ENCODE measurements around the gene MTHFR.
"Not testable (repeated sequence)": the region's sequence is repeated elsewhere in the genome, so short reads cannot be mapped to it uniquely, and the experiment has no call there.

The MTHFR gene

DNA sequence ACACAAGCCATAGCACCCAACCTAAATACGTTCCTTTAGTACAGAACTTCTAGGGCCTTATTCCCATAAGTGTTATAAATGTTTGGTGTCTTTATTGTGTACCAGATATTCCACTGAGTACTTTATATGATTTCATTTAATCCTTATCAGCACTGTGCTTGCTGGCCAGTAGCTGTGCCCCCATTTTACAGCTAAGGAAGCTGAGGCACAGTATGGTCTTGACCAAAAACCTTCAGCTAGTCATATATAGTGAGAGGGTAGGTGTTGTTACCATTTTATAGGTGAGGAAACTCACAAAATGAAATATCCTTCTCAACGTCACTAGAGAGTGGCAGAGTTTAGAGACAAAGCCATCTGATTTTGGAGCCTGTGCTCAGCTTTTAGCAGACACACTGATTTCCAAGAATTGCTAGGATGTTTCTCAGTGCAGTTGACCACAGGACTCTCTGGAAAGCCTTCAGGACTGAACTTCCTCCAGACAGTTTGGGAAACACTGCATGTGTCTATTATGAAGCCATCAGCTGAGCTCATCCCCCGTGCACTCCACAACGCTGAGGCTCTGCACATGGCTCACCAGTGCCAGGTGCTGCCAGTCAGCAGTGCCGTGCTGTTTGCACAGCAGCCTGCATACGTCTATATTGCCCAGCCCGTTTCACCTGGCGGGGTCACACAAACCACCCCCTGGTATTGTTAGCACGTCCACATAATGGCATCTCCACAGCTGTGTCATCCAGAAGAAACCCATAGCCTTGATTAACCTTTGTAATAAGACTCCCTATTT lies 26.4 kb upstream of the MTHFR start:
- DNase-seq = no peak

DNA sequence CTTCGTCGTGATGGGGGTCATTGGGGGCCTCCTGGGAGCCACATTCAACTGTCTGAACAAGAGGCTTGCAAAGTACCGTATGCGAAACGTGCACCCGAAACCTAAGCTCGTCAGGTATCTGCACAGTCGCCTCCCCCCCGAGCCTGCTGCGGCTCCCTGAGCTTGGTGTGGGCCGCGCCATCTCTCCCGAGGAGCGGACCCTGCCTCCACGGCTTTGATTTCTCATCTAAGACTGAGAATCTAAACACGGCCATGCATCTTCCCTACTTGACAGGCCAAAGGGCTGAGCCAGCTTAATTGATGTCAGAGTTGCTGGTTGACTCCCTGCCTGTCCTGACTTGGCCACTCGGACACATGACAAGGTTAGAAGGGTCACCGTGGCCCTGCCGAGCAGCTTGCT lies 22.7 kb upstream of the MTHFR start:
- no peak for DNase-seq

DNA sequence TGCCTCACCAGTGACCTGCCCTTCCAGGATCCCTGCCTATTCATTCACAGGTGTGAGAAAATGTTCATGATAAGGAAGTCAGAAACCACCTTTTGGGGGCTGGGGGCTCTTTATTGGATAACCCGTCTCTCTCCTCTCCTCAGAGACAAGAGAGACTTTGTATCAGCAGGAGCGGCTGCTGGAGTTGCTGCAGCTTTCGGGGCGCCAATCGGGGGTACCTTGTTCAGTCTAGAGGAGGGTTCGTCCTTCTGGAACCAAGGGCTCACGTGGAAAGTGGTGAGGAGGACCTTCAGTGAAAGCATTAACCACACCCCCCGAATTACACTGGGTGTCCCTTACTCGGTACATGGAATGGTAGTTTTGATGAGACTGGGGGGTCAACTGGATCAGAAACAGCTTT lies 21.2 kb upstream of the MTHFR start:
- DNase-seq = no peak

DNA sequence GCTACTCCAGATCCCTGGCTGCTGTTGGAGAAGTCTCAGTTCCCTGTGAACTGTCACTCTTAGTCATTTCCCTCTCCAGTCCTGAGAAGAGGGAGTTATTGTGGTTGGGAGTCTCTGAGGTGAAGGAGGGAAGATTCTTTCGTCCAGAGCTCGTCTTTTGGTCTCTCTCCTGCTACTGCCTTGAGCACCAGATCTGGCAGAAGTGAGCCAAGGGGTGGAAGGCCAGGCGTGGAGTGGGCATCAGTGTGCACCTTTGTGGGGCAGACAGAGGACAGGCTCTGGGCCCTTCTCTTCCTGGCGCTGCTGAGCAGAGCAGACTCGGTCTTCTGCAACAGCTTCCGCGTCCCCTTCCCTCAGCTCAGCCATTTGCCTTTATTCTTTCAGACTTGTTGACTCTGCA lies 19.4 kb upstream of the MTHFR start:
- no peak for DNase-seq

DNA sequence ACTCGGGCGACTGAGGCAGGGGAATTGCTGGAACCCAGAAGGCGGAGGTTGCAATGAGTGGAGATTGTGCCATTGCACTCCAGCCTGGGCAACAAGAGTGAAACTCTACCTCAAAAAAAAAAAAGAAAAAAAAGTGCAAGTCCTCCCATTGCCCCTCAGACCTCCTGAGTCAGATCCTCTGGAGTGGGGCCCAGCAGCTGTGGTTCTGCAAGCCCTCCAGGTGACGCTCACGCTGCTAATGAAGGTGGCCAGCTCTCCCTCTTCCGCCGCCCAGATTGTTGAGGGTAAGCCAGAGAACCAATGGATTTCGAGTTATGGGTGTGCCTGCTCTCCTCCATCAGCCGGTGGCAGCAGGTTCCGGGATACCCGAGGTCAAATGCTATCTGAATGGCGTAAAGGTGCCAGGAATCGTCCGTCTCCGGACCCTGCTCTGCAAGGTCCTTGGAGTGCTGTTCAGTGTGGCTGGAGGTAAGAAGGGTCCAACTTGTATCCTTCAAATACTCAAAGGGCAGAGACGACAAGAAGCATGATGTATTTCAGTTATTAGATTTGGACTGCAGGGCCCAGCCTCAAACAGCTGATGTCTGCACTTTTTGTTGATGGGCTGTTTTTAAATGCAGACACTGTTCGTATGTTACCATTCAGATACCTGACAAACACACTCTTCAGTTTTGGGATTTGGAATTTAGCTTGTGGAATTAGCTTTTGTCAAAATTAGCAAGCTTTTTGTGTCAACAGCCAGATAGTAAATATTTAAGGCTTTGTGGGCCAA lies 17.8 kb upstream of the MTHFR start:
- DNase-seq = no peak

DNA sequence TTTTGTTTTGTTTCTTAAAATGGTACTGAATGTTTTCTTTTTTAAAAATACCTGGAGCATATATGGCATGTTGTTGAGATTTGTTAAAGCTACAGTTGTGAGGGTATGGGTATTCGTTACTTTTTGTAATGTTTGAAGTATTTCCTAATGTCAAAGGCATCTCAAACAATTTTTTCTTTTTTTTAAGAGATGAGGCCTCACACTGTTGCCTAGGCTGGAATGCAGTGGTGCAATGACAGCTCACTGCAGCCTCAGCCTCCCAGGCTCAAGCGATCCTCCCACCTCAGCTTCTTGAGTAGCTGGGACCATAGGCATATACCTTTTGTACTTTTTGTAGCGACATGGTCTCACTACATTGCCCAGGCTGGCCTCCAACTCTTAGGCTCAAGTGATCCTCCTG lies 16.3 kb upstream of the MTHFR start:
- DNase-seq = no peak

DNA sequence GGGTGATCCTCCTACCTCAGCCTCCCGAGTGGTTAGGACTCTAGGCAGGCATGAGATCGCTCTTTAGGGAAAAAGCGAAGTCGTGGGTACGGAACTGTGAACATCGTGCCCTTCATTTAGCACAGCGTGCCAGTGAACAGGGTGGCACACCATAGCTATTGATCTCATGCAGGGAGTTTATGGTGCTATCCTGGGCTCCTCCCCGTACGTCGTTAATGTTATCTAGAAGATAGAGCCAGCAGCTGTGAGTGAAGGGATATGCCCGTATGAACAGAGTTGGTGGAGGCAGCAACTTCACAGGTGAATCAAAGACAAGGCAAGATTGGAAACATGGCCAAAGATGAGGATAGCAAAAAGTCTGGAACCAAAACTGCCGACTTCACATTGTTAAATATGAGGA lies 11.4 kb upstream of the MTHFR start:
- DNase-seq = no peak

DNA sequence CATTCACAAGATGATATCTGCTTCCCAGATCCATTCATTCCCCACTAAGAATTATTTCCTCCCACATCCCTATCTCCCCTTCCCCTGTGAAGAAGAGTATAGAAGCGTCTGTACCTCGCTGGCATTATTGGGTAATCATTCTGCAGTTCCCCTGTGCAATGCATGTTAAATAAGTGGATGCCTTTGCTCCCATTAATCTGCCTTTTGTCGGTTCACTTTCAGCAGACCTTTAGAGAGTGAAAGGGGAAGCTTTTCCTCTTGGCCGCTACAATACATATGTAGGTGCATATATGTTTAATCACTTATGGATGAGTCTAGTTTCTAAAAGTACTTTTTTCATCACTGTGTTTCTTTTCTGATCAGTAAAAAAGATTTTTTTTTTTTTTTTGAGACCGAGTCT lies 7.3 kb upstream of the MTHFR start:
- DNase-seq = no peak

DNA sequence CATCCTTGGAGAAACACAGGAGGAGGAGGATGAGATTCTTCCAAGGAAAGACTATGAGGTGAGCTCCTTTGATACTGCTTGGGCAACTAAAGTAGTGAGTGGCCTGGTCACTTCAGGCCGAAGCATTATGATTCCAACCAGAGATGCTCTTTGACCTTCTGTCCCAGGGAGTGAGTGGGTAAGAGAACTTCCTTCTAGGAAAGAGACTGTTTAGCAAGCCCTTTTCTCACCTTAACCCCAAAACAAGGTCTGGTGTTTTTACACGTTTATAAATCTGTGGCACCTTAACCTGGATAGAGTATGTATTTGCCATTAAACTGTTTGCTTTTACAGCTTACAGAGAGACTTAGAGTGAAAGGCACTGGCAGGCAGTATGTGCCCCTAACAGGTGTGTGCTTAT lies 1.4 kb upstream of the MTHFR start:
- no peak for DNase-seq

DNA sequence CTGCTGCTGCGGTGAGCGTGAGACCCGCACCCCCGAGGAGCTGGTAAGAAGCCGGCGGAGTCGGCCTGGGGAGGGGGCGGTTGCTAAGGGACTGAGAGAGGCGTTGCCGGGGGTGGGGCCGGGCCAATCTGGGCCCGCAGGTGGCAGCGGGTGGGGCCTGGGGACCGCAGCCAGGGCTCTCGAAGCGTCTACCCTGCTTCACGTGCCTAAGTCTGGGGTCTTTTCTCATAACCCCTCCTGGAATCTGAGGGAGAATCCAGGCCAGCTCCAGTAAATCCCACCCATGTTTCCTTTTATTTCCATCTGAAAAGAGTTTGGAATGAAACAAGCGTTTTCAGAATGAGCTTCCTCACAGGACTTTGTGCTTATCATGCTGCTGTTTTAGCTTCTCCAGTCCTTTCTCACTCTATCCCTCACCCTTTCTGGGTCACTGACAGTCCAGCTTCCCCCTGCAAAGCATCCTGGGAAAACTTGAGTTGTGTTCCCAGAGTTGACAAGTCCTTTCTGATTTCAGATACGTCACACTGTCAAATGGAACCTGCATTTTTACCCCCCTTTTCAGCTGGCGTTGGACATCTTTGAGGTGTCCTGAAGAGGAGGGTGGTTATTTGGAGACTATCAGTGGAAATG lies 658 bp upstream of the MTHFR start:
- DNase-seq = no peak

DNA sequence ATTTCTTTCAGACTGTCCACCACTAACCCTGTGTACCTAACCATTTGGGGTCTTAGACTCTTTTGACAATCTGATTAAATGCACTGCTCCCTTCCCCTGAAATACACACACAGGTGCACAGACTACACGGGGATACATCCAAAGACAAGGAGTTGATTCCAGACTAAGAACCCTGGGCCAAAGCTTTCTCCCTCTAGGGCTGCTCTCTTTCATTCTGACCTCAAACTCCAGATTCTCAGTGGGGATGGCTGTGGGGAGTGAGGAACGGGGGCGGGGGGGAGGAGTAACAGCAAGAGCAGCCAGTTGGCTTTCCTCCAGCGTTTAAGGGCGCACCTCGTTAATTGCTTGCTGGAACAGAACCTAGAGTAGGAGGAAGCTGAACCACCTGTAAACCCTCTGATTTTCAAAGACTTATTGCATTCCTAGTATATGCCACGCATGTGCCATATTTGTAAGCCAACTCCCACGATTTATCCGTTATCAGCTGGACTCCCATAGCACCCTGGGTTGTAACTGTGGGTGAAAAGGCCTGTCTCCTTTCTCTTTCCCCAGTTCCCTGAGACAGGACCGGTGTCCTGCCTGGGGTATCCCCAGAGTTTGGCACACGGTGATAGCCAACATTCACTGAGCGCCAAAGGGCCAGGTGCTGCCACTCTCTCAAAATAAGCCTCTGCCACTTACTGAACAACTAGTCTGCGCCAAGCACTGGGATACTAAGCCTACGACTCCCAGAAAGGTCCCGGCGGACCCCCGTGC lies 920 bp downstream of the MTHFR start:
- DNase-seq = peak; percentile 47

DNA sequence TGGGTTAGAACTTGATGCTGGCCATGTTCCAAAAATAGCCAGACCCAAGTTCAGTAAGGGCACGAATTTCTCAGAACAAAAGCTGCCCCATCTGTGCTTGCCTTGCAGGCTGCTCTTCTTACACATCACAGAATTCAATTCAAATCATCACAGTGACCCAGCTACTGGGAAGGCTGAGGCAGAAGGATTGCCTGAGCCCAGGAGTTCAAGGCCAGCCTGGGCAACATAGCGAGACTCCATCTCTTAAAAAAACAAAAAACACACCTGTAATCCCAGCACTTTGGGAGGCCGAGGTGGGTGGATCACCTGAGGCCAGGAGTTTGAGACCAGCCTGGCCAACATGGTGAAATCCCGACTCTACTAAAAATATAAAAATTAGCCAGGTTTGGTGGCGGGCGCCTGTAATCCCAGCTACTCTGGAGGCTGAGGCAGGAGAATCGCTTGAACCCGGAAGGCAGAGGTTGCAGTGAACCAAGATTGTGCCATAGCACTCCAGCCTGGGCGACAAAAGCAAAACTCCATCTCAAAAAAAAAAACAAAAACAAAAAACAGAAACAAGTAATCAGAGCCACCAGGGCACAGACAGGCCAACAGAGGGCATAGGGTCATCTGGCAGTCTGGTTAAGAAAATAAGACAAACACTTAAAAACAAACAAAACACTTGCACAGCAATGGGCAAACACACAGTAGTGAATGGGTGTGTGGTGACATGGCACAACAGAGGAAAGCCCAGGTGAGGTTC lies 1.7 kb downstream of the MTHFR start:
- not testable (repeated sequence) for DNase-seq

DNA sequence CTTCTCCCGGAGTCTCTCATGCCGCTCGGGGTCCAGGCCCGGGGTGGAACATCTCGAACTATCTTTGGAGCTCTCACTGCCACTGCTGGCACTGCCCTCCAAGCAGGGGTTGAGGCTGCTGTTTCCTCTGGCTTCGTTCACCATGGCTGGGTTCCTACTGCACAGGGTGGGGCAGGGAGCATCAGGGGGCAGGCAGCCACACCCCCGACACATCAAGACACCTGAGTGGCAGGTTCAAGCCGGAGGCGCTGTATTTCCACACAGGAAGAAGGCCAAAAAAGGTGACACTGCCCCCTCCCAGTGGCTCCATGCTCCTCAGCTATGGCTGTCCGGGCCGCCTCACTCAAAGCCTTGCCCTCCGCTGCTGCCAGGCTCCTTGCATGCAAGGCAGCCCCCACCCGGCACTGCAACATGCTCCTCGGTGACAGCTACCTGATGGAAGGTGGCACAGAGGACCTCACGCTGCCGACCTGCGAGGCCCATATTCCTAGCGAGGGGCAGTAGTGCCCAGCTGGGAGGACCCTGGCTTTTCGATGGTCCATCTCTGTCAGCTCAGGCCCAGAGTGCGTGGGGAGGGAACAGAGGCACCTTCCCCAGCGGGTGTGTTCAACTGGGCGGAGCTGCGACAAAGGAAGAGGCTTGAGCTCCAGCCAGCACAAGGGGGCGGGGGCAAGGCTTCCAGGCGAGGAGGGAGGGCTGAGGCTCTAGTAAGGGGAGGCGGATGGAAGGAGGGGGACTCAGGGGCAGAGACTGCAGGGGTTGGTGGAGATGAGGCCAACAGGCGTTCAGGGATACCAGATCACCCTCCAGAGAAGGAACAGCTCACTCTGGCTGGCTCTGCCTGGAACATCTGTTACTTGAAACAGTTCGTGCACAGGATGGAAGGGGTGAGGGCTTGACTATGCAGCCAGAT lies 2.5 kb downstream of the MTHFR start:
- DNase-seq = peak; percentile 85

DNA sequence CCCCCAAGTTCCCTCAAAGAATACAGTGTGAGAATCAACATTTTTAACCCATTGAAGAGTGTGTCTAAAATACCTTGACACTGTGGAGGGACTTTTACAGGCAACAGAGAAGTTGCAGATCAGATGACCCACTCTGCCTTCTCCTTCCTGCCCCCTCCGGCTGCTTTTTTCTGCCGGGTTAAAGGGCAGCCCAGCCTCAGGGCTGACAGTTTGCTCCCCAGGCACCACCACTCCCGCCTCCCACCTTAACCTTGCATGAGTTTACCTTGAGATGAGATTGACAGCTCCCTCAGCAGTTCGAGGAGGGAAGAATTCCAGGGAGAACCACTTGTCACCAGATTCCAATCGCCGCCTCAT lies 3.2 kb downstream of the MTHFR start:
- DNase-seq = no peak

DNA sequence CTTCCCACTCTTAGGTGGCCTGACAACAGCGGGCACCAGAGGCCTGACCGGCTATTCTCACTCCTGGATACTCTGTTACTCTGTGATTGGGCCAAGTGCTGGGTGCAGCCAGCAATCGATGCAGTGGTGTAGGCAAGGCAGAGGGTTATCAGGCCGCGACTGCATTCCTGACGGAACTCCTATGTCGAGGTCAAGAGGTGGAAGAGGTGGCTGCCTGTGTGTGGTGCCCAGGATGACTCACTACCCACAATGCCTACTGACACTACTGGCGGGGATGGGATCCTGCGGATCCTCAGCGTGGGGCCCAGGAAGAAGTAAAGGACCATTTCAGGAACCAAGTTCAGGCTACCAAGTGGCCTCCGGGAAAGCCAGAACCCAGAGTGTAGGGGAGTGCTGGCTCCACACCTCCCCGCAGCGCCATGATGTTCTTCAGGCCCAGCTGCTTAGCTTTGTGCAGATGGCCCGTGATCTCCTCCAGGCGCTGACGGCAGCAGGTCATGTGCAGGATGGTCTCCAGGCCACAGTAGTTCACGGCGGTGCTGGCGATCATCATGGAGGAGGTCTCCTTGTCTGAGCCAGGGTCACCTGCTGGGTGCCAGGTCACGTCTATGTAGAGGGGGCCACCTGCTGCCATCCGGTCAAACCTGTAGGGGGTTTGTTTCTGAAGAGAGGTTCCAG lies 4.9 kb downstream of the MTHFR start:
- no peak for DNase-seq

DNA sequence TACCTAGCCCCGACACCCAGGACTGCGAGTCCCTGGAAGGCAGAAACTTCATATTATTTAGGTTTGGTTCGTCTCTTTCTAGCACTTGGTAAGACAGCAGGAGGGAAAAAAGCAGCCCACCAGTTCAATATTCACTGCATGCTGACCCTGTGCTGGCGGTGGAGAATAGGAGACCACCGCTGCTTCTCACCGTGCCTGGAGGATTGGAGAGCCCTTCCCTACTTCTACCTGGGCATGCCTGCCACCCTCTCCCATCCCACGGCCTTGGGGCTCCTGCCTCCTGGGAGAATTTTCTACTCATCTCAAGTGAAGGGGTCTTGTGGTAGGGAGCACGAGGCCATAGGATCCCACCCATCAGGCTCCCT lies 5.4 kb downstream of the MTHFR start:
- no peak for DNase-seq

DNA sequence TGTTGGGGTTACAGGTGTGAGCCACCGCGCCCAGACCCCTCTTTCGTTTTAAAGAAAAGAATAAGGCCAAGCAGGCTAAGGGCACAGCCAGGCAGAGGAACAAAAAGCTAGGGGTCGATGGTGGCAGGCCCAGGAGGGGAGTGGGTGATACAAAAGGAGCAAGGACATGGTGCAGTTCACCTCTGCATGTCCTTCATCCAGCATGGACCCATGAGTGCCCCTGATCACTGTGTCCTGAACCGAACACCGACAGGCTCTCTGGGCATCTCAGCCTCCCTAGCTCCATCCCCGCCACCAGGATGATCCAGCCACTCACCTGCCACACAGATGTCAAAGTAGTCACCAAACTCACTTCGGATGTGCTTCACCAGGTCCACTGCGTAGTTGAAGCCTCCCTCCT lies 5.9 kb downstream of the MTHFR start:
- no peak for DNase-seq

DNA sequence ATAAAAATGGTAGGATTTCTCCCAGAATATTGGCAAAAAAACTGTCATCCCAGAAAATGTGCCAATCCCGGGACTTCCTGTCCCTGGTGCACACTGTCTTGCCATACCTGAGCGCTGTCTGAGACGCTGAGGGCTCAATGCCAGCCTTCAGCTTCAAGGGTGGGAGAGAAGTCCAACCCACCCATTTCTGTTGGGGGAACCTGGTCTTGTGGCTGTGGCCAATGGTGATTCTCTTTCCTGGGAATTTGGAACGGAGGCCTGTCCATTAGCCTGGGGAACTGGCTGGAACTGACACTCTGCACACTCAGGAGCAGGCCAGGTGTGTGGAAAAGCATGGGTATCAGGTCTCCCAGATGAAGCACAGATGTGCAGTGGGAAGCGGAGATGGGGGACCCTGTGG lies 6.7 kb downstream of the MTHFR start:
- DNase-seq = no peak

DNA sequence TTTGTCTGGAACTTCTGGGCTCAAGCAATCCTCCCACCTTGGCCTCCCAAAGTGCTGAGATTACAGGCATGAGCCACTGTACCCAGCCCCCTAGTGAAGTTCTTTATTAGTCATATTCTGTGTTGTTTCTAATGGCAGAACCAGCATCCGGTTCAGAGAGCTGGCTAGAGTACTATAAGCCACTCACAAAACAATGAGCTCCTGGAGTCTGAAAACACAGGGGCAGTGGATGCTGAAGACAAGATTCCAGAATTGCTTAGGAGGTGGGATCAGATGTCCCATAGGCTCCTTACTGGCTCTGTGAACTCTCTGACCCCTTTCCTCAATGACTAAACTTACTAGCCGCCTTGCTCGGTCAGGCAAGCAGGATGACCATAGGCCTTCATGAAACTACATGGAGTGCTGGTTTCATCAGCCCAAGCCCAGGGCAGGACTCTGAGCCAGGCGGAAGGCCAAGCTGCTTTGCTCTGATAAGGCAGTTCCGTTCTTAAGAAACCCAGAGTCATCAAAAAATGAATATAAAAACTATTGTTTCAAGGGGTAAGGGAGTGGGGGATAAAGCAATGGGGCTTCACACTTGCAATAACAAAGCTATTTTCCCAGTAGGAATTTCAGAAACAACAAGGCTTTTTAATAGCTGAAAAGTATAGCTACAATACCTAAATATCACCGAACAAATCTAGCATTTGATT lies 8.1 kb downstream of the MTHFR start:
- DNase-seq = no peak

DNA sequence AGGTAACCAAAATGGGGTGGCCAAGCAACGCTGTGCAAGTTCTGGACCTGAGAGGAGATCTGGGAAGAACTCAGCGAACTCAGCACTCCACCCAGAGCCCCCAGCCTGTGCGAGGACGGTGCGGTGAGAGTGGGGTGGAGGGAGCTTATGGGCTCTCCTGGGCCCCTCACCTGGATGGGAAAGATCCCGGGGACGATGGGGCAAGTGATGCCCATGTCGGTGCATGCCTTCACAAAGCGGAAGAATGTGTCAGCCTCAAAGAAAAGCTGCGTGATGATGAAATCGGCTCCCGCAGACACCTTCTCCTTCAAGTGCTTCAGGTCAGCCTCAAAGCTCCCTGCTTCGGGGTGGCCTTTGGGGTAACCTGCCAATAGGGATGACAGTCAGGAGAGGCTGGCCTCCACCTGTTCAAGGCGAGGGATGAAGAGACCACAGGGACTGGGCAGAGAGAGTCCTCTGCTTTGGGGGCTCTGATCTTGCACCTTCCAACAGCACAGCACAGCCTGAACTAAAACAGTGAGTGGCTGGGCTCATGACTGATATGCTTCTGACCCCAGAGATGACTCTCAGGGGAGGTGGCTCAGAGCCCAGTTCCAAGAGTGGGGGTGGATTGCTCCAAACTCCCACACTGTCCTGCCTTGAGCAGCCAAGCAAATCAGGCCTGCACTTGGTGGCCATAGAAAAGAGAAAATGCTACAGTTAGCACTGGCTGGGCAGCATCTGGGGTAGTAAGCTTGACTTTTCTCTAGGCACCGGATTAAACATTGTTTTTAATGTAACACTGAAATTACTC lies 9.5 kb downstream of the MTHFR start:
- DNase-seq = no peak

Measured in stimulated activated CD8-positive, alpha-beta memory T cell treated with anti-CD3 and anti-CD28 coated beads, Interleukin-4, amount 100 ng/mL, for 48 hours (primary cell).